HEK293 (cell line): ENCODE data around the gene FBL.
"Not testable (repeated sequence)": the region's sequence is repeated elsewhere in the genome, so short reads cannot be mapped to it uniquely, and the experiment has no call there.

ENCODE experiments used
- SETDB1 ChIP-seq: IDR thresholded peaks from one replicate; pipeline ENCODE4 v1.6.1; 2017; ENCODE audit warnings: mild to moderate bottlenecking, low read length, moderate library complexity, mixed read lengths; ENCODE audit not compliant: insufficient read length
- TCF7L2 ChIP-seq: IDR thresholded peaks from 2 replicates; pipeline ENCODE4 v1.6.1; 2011; ENCODE audit warnings: low read depth, mild to moderate bottlenecking, inconsistent platforms, low read length, moderate library complexity, borderline replicate concordance
- ZNF121 ChIP-seq: fragments of 450-650 bp; formaldehyde crosslinking; IDR thresholded peaks from 2 replicates; pipeline ENCODE4 v1.5.1; 2016; ENCODE audit warnings: missing biosample characterization, missing genetic modification characterization
- TF ChIP-seq, protein P1 (sequence below): fragments of 450-650 bp; formaldehyde crosslinking; IDR thresholded peaks from 2 replicates; pipeline ENCODE4 v1.5.1; 2016; ENCODE audit warnings: missing biosample characterization, missing genetic modification characterization, low read depth
- TF ChIP-seq, protein P2 (sequence below): fragments of 450-650 bp; formaldehyde crosslinking; IDR thresholded peaks from 2 replicates; pipeline ENCODE4 v1.5.1; 2016; ENCODE audit warnings: missing biosample characterization, missing genetic modification characterization

DNA sequence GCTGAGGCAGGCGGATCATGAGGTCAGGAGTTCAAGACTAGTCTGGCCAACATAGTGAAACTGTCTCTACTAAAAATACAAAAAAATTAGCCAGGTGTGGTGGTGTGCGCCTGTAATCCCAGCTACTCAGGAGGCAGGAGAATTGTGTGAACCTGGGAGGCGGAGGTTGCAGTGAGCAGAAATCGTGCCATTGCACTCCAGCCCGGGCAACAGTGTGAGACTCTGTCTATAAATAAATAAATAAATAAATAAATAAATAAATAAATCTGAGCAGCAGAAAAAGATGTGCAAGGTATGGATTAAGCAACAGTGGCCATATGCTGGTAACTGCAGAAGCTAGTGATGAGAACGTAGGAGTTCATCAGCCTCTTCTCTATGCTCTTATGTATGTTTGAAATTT lies 32.1 kb downstream of the FBL start:
- TF ChIP-seq ZNF121 (tag by site-specific recombination); TCF7L2; SETDB1: not testable (repeated sequence)
- TF ChIP-seq, protein P1, sequence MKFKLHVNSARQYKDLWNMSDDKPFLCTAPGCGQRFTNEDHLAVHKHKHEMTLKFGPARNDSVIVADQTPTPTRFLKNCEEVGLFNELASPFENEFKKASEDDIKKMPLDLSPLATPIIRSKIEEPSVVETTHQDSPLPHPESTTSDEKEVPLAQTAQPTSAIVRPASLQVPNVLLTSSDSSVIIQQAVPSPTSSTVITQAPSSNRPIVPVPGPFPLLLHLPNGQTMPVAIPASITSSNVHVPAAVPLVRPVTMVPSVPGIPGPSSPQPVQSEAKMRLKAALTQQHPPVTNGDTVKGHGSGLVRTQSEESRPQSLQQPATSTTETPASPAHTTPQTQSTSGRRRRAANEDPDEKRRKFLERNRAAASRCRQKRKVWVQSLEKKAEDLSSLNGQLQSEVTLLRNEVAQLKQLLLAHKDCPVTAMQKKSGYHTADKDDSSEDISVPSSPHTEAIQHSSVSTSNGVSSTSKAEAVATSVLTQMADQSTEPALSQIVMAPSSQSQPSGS (tag by site-specific recombination), result not testable (repeated sequence)
- TF ChIP-seq, protein P2, sequence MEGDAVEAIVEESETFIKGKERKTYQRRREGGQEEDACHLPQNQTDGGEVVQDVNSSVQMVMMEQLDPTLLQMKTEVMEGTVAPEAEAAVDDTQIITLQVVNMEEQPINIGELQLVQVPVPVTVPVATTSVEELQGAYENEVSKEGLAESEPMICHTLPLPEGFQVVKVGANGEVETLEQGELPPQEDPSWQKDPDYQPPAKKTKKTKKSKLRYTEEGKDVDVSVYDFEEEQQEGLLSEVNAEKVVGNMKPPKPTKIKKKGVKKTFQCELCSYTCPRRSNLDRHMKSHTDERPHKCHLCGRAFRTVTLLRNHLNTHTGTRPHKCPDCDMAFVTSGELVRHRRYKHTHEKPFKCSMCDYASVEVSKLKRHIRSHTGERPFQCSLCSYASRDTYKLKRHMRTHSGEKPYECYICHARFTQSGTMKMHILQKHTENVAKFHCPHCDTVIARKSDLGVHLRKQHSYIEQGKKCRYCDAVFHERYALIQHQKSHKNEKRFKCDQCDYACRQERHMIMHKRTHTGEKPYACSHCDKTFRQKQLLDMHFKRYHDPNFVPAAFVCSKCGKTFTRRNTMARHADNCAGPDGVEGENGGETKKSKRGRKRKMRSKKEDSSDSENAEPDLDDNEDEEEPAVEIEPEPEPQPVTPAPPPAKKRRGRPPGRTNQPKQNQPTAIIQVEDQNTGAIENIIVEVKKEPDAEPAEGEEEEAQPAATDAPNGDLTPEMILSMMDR (tag by site-specific recombination), result not testable (repeated sequence)
